Measurements from ENCODE around the gene ZYX. TPM values are rescaled to one million over a fixed set of nuclear protein-coding genes. Genes with fewer than 3 reads are reported as not detected.

Gene ZYX
- total RNA-seq, 4 donors from 2014 or later = 48.2 to 138 (median 62.8) TPM

DNA sequence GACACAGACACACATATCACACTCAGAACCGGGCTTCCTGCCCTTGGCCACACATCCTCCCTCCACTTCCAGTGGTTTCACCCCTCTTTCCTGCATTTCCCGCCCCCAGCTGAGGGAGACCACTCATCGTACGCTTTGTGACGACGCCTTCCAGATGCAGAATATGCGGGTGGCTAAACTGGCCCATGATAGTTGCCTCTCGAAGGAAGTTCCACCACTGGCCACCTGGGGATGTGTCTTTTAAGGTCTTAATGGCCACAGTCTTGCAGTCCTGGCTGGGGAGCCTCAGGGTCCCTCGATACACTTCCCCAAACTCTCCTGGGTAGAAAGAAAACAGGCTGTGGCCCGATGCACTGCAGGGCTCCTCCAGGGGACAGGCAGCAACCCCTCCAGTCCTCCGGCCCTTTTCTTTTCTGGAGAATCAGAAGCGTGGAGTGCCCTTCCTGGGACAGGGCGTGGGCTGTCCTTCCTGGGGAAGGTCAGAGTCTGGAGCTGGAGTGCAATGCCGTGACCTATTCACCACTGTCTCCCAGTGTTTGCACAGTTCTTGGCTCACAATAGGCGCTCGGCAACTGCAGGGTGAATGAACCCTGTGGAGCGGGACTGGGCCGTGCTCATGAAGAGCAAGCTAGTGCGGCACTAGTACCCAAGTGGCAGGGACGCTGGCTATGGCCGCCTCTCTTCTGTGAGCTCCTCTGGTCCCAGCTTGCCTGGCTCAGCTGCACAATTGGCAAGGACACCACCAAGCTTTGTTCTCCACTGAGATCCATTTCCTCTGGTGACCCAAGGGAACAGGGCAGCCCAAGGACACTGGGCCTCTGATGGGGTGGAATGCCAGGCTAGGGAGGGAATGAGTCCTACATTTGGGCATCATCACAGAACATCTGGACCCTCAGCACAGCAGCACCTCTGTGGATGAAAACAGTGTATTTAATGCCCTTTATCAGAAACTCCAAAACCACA lies 14.3 kb downstream of the ZYX start:
- TF ChIP-seq CTCF (IDR thresholded peaks at IDR 0.05) = no peak
- DNase-seq (ENCODE audit: low spot score) (no peak), ATAC-seq (ENCODE audit: low FRiP score) (no peak)

DNA sequence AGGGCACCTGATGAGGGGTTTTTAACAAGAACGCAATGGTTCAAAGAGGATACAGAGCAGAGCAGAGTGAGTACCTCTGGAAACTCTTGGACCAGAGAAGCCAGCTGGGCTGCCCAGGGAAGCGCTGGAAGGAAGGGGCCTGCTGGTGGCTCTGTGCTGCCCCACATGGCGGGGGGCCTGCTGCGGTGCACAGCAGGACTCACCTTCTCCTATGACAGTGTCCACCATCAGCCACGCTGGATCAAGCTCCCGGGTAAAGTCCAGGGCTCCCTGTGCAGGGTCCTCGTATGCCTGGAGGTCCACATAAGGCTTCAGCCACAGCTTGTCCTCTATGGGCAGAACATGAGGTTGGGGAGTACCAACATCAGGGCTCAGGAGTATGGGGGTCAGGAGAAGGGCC lies 15.0 kb downstream of the ZYX start:
- DNase-seq (ENCODE audit: low spot score) (no peak), ATAC-seq (ENCODE audit: low FRiP score) (no peak)
- TF ChIP-seq CTCF (IDR thresholded peaks at IDR 0.05) = no peak

DNA sequence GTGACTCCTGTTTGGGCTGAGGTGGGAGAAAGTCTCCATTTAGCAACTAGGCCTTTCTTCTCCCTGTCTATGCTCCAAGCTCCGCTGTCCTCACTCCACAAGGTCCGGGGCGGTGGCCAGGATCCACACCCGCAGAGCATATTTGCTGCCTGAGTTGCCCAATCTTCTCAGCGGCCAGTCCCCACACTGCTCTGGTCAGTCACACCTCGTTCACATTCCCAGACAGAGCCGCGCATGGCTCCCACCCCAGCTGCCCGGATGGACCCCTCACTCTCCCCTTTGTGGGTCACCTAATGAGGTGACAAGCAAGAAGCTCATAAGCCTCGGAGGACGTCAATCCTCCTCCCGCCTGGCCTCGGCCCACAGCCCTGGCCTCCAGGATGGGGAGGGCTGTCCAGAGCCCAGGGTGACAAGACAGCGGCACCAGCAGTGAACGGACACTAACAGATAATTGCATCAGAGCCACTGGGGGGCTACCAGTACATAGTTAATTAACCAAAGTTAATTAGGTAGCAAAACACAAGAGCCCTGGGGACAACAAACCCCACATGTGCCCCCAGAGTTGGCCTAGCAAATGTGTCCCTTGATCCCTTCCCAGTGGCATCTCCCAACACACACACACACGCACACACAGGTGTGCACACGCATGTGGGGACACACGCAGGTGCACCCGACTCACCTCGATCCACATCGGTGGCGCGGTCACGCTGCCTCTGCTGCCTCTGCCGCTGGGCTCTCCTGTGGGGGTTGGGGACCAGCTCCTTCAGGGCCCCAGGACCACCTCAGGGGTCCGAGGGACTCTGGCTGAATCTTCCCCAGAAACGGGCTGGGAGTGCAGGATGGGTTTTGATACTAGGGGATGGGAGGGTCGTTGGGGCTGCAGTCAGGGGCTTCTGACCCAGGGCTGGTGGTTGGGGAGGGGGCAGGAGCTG lies 15.7 kb downstream of the ZYX start:
- ATAC-seq (ENCODE audit: low FRiP score) (no peak), DNase-seq (ENCODE audit: low spot score) (peak; percentile 21)
- no peak for TF ChIP-seq CTCF (IDR thresholded peaks at IDR 0.05)

DNA sequence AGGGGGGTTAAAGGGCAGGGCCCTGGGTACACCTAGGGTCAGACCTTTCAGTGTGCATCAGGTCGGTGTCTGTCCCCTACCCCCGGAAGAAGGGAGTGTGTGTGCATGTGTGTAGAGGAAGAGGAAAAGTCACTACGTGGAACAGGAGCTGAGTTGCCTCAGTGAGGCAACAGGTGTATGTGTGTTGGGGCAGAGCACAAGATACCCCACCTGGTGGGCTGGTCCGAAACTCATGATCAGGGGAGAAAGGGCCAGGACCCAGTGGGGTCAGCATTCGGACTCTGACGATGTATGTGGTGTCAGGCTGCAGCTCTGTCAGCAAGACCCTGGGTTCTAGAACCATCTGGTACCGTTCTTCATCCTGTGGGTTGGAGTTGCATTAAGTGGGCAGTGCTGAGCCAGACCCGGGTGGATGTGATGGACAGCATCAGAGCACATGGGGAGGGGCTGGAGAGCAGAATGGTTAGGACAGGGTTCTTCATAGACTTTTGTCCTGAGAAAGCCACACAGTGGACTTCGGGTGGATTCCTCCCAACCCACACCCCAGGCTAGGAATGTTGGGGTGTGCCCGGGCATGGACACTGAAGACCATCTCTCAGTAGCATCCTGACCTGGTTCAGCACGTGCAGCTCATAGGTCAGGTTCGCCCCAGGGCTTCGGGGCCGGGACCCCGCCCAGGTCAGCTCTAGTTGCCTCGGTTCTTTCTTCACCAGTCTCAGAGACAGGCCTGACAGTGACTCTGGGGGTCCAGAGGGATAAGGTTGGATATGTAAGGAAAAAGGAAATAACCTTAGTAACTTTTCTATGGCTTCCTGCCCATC lies 16.8 kb downstream of the ZYX start:
- TF ChIP-seq CTCF (IDR thresholded peaks at IDR 0.05) = no peak
- DNase-seq (ENCODE audit: low spot score) = peak; percentile 15

GRCh38 chr7:143398616-143399015 lies 17.5 kb downstream of the ZYX start:
- no peak for DNase-seq (ENCODE audit: low spot score)
- no peak for ATAC-seq (ENCODE audit: low FRiP score)
- TF ChIP-seq CTCF (IDR thresholded peaks at IDR 0.05) = no peak

More for the DNA sequence above, 16.8 kb downstream of the ZYX start:
- ATAC-seq (ENCODE audit: low FRiP score) = no peak

GRCh38 chr7:143399151-143399550 lies 18.0 kb downstream of the ZYX start:
- TF ChIP-seq CTCF (IDR thresholded peaks at IDR 0.05) = no peak
- DNase-seq (ENCODE audit: low spot score) (no peak), ATAC-seq (ENCODE audit: low FRiP score) (no peak)

Measured in omental fat pad (tissue), 4 donors.